ENCODE data around the gene EVL.

The EVL gene

DNA sequence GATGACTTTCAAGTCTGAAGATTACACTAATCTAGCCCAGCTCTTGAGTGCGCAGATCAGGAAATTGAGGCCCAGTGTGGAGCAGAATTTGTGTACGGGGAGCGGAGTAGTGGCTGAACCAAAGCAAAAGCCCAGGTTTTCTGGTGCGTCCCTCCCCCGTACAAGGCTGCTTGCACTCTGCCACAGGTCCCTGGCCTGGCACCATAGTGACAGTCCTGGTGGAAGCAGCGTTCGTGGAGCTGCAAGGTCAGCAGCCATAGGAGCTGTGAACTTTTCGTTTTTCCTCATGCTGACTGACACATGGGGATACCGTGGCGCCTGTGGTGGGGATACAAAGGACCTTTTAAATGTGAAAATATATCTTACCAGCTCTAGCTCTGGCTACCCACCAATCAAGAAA, 1.7 kb downstream of the EVL start:
- no peak for DNase-seq

GRCh38 chr14:100067481-100067880, 2.3 kb downstream of the EVL start:
- no peak for DNase-seq

GRCh38 chr14:100067971-100068959, 3.0 kb downstream of the EVL start:
- peak; percentile 85 for DNase-seq

DNA sequence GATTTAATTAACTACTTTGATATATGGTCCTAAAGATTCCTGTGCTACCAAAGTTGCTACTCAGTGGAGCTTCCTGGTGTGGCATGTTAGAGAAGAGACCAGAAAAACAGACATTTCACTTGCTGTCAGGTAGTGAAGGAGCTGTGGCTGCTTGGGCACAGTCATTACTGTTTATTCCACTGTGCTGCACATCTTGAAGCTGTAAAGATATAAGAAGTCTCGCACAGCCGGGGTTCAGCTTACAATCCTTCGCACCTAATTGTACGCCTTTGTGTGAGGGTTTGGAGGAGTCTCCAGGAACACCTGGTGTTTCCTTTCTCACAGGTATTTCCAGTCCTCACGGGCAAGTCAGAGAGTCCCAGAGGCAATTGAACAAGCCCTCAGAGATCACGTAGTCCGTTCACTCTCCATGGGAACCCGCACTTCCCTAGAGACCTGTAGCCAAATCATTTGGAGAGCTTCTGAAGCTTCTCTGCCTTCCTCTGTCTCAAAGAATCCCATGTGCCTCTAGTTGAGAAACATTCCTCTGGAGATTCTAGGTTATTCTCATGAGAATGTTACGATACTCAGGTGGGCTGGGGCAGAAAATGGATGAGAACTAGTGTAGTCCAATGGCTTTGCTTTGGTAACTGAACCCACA, 4.1 kb downstream of the EVL start:
- no peak for DNase-seq

GRCh38 chr14:100070310-100070709, 5.1 kb downstream of the EVL start:
- peak; percentile 59 for DNase-seq

GRCh38 chr14:100071545-100071944, 6.3 kb downstream of the EVL start:
- DNase-seq: no peak

- peak; percentile 62 for DNase-seq
Measured at GRCh38 chr14:100072783-100073346, 7.6 kb downstream of the EVL start.

DNA sequence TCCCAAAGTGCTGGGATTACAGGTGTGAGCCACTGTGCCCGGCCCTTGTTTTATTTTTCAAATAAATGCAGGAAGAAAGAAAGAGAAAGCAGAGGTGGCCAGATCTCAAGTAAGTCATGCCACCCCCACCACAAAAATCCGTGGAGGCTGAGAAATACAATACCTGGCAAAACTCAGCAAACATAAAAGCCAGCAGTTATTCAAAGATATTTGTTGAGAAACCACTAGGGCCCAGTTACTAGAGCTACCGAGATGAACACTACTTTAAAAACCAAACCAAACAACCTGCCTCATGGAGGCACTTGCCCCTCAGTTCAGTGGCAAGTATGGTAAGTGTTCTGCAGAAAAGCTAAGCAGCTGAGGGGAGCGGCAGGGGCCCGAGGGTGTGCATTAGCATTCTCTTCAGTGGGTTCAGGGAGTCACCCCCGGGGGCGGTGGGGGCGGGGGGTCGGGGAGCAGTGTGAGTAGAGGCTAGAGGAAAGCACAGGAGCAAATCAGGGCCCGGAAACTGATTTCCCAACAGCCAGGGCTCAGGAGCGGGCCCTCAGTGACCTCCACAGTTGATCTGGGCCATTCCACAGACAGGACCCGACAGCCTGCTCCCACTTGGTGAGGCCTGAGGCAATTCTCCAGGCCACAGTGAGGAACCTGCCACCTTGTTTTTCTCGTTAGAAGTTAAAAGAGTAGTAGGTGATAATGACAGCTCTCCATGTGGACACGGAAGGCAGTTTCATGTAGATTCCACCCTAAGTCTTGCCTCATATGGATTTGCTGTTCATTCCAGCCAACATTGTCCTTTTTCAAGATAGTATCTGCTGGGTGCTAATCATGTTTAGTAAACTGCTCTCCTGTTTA, 8.6 kb downstream of the EVL start:
- no peak for DNase-seq

- DNase-seq: no peak
Measured at GRCh38 chr14:100074431-100075100, 9.3 kb downstream of the EVL start.

DNA sequence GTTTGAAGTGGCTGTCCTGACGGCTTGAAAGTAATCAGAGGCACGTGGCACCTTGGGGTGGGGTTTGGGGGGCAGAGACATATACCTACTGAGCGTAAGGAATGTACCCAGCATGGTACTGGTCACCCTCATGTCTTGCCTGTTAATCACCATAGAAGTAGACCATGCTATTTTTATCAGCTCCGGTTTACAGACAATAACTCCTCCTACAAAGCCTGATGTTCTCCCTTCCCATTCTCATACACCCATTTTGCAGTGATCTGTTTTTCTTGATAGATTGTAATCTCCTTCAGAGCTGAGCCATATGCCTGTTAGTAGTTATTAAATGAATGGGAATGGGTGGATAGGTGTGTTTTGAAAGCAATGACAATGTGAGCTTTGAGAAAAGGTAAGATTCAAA, 10.5 kb downstream of the EVL start:
- no peak for DNase-seq

GRCh38 chr14:100076133-100076532, 10.9 kb downstream of the EVL start:
- DNase-seq: no peak

- no peak for DNase-seq
Measured at GRCh38 chr14:100076606-100077005, 11.4 kb downstream of the EVL start.

DNA sequence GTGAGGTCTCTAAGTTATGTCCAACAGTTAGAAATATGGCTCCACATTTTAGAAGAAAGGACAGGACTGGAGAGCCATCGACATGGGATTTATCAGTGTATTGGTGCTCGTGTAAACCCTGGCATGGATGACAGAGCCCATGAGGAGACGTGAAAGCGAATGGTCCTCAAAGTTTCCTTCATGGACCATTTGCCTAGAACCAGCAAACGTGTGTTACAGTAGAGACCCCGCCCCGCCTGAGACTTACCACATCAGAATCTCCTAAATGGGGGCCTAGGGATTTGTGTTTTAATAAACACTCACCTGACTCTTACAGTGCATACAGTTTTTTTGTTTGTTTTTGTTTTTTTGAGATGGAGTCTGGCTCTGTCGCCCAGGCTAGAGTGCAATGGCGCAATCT, 12.2 kb downstream of the EVL start:
- no peak for DNase-seq

DNA sequence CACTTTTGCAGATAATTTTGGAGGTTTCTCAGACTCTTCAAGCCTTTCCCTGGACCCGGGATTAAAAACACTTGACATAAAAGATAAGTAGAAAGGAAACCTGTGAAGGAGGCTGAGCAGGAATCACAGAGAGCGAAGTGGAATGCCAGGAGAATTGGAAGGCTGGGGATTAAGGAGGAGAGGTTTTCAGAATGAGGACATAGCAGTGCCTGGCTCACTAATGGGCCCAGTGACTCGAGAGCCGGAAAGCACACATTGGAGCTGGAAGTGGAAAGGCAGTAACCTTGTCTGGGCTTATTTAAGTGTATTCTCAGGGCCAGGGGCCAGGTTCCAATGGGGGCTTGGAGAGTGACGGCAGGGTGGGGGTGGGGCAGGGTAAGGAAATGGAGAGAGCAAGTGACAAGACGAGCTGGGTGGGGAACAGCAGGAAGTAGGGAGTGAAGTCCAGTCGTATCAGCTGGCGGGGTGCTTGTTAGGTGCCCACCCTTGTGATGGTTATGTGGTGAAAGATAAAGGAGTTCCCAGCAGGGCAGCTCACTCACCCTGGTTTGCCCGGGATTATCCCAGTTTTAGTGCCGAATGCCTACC, 13.1 kb downstream of the EVL start:
- DNase-seq: no peak

DNA sequence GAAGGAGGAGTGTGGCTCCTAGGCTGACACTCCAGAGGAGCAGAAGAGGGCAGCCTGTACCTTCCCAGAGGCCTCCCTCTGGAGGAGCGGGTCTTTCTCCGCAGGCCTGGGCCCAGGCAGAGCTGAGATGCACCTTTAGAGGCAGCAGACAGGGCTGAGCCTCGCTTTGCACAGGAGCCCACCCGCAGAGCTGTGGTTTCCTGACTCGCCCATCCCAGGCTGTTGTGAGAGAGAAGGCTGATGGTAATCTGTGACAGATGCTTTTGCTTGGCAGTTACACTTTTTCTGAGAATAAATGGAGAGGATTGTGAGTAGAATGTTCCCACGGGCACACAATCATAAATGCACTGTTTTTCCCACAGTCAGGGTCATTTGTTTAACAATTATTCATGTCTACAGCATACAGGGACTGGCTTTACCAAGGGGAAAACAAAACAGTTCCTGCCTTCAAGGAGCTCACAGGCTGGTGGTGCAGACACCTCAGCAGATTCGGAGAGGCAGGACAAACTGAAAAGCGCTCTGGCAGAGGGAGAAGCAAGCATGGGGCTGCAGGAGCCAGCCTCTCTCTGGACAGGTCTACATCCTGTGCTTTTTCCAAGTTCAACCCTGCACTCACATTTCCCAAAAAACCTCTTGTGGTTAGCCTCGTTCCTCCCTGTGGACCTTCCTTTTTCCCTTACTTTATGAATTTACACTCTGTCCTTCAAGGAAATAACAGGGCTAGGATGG, 13.9 kb downstream of the EVL start:
- peak; percentile 86 for DNase-seq

- DNase-seq: no peak
Measured at GRCh38 chr14:100079726-100080005, 14.4 kb downstream of the EVL start.

- no peak for DNase-seq
Measured at GRCh38 chr14:100080206-100080605, 15.0 kb downstream of the EVL start.

- DNase-seq: no peak
Measured at GRCh38 chr14:100081997-100082625, 16.9 kb downstream of the EVL start.

DNA sequence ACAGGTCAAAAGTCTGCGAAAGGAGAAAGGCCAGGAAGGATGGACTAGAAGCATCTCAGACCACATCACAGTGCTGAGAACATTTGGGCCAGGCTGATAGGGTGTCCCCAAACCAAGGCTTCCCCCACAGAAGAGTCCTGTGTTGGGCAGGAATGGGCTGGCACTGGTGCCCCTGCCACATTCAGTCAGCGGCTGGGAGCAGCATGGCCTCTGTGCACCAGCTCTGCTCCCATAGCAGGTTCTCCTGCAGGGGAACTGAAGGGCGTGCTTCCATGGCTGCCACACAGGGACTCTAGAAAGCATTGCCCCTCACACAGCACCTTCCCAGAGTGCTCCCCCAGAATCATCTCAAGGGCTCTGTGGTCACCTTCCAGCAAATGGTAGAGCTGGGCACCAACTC, 17.5 kb downstream of the EVL start:
- DNase-seq: no peak

GRCh38 chr14:100083706-100084105, 18.5 kb downstream of the EVL start:
- DNase-seq: no peak

- DNase-seq: no peak
Measured at GRCh38 chr14:100084591-100084990, 19.4 kb downstream of the EVL start.

Measured in effector CD4-positive, alpha-beta T cell (primary cell).